HepG2 (cell line): Measurements from ENCODE around the gene TEKT1. TPM values are rescaled to one million over a fixed set of nuclear protein-coding genes. Genes with fewer than 3 reads are reported as not detected.

ENCODE experiments used
- ELF1 ChIP-seq: sonication (generic); formaldehyde crosslinking; IDR thresholded peaks from 2 replicates; pipeline ENCODE4 v1.4.0; 2020; ENCODE audit warnings: missing genetic modification reagents
- FOXO1 ChIP-seq: sonication (generic); formaldehyde crosslinking; IDR thresholded peaks from 2 replicates; pipeline ENCODE4 v1.4.0; 2020; ENCODE audit warnings: missing genetic modification reagents
- GLI4 ChIP-seq: sonication (generic); formaldehyde crosslinking; IDR thresholded peaks from 2 replicates; pipeline ENCODE4 v1.5.1; 2020; ENCODE audit warnings: missing genetic modification reagents, mild to moderate bottlenecking, moderate library complexity, borderline replicate concordance
- GLMP ChIP-seq: sonication (generic); formaldehyde crosslinking; IDR thresholded peaks from 2 replicates; pipeline ENCODE4 v1.9.0; 2021; ENCODE audit warnings: missing genetic modification reagents, mild to moderate bottlenecking, borderline replicate concordance
- NCOA1 ChIP-seq: sonication (generic); formaldehyde crosslinking; IDR thresholded peaks from 2 replicates; pipeline ENCODE4 v1.9.0; 2021; ENCODE audit warnings: missing genetic modification reagents
- PRDM15 ChIP-seq: sonication (generic); formaldehyde crosslinking; IDR thresholded peaks from 2 replicates; pipeline ENCODE4 v1.4.0; 2020; ENCODE audit warnings: missing genetic modification reagents
- PRDM4 ChIP-seq: sonication (generic); formaldehyde crosslinking; IDR thresholded peaks from 2 replicates; pipeline ENCODE4 v1.9.0; 2021; ENCODE audit warnings: missing genetic modification reagents, borderline replicate concordance
- RCOR2 ChIP-seq: IDR thresholded peaks from 2 replicates; pipeline ENCODE4 v1.6.1; 2016; ENCODE audit warnings: missing biosample characterization, missing genetic modification reagents
- SOX6 ChIP-seq, 2 experiments: fragments of 450-650 bp in 1 of 2; sonication (generic) in 1 of 2; formaldehyde crosslinking in 1 of 2; IDR thresholded peaks; 2 replicates each; pipeline versions ENCODE4 v1.4.0 to v1.6.1; 2017 to 2020; ENCODE audit warnings: antibody characterized with exemption in 1 of 2, mild to moderate bottlenecking in 1 of 2, missing genetic modification reagents in 1 of 2
- SP2 ChIP-seq: sonication (generic); formaldehyde crosslinking; IDR thresholded peaks from 2 replicates; pipeline ENCODE4 v1.5.1; 2020; ENCODE audit warnings: mild to moderate bottlenecking, missing genetic modification reagents
- TFDP2 ChIP-seq: sonication (generic); formaldehyde crosslinking; IDR thresholded peaks from 2 replicates; pipeline ENCODE4 v1.4.0; 2020; ENCODE audit warnings: missing genetic modification reagents
- ZC3H13 ChIP-seq: sonication (generic); formaldehyde crosslinking; IDR thresholded peaks from 2 replicates; pipeline ENCODE4 v1.8.1; 2023; ENCODE audit warnings: mild to moderate bottlenecking, missing genetic modification reagents, moderate library complexity
- ZMYM4 ChIP-seq: sonication (generic); formaldehyde crosslinking; IDR thresholded peaks from 2 replicates; pipeline ENCODE4 v1.8.1; 2023; ENCODE audit warnings: mild to moderate bottlenecking, missing genetic modification reagents
- ZNF556 ChIP-seq: sonication (generic); formaldehyde crosslinking; IDR thresholded peaks from 2 replicates; pipeline ENCODE4 v1.4.0; 2020; ENCODE audit warnings: mild to moderate bottlenecking, missing genetic modification reagents, borderline replicate concordance
- ZZZ3 ChIP-seq: sonication (generic); formaldehyde crosslinking; IDR thresholded peaks from 2 replicates; pipeline ENCODE4 v1.4.0; 2020; ENCODE audit warnings: missing genetic modification reagents, mild to moderate bottlenecking, borderline replicate concordance
- polyA plus RNA-seq, 8 experiments: library from polyadenylated mRNA; depleted of rRNA in 3 of 8; stranded (reverse) in 7 of 8; unstranded in 1 of 8; fragments of >200 nt; fragmentation: Illumina TruSeq in 4 of 8; extraction: Trizol in 4 of 8; gene quantifications; 2 replicates each; pipeline versions ENCODE4 v1.2.1 to v1.2.3, GENCODE V29; 2011 to 2016; ENCODE audit warnings: low read depth in 4 of 8, missing spikeins in 1 of 8, mixed read lengths in 1 of 8; ENCODE audit not compliant: insufficient read depth in 1 of 8
- total RNA-seq, 5 experiments: library from RNA; depleted of rRNA; stranded (reverse); fragments of >200 nt; fragmentation: Illumina TruSeq; extraction: Trizol; gene quantifications; 2 replicates each; pipeline ENCODE4 v1.2.3, GENCODE V29; 2016; ENCODE audit warnings: low read depth in 1 of 5
- TF ChIP-seq, protein P1 (sequence below): sonication (generic); formaldehyde crosslinking; IDR thresholded peaks from 2 replicates; pipeline ENCODE4 v1.5.0; 2020; ENCODE audit warnings: missing genetic modification reagents

Gene TEKT1
- total and polyA plus RNA-seq, 2 of the 13 experiments (the other 11 are each of a cell fraction or from before 2014, with no cell fraction given), result not detected

GRCh38 chr17:6796017-6796886 is 35.3 kb downstream of the TEKT1 start (continued):
- TF ChIP-seq, protein P1, sequence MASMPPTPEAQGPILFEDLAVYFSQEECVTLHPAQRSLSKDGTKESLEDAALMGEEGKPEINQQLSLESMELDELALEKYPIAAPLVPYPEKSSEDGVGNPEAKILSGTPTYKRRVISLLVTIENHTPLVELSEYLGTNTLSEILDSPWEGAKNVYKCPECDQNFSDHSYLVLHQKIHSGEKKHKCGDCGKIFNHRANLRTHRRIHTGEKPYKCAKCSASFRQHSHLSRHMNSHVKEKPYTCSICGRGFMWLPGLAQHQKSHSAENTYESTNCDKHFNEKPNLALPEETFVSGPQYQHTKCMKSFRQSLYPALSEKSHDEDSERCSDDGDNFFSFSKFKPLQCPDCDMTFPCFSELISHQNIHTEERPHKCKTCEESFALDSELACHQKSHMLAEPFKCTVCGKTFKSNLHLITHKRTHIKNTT (CRISPR knock-in tag), result no peak
- TF ChIP-seq ZMYM4 (CRISPR knock-in tag) (peak; percentile 54), SP2 (CRISPR knock-in tag) (no peak), ELF1 (CRISPR knock-in tag) (no peak), FOXO1 (CRISPR knock-in tag) (peak; percentile 58; the same call in 1 of the 2 replicates), ZC3H13 (CRISPR knock-in tag) (no peak), PRDM15 (peak; percentile 90), ZZZ3 (CRISPR knock-in tag) (peak; percentile 18; the same call in 1 of the 2 replicates), SOX6 (IDR thresholded peaks at IDR 0.05) (no peak), SOX6 (CRISPR knock-in tag; IDR thresholded peaks at IDR 0.05) (peak; percentile 86), GLMP (CRISPR knock-in tag) (no peak), GLI4 (no peak), PRDM4 (no peak), TFDP2 (CRISPR knock-in tag) (0 out of 2 replicates have a peak, but pooled peaks have one; percentile 16), ZNF556 (CRISPR knock-in tag) (0 out of 2 replicates have a peak, but pooled peaks have one; percentile 22), RCOR2 (peak; percentile 59; the same call in 1 of the 2 replicates), NCOA1 (CRISPR knock-in tag) (no peak)
